GM19025 (cell line): Measurements from ENCODE around the gene KIR3DL3.
"Not testable (repeated sequence)": the region's sequence is repeated elsewhere in the genome, so short reads cannot be mapped to it uniquely, and the experiment has no call there.

Source experiments
- ATAC-seq: cut with Tn5 transposase; IDR thresholded peaks from one replicate; pipeline ENCODE4 v1.9.1; 2021; ENCODE audit warnings: mild to moderate bottlenecking, low read depth, moderate library complexity; ENCODE audit not compliant: unreplicated experiment

Gene KIR3DL3

DNA sequence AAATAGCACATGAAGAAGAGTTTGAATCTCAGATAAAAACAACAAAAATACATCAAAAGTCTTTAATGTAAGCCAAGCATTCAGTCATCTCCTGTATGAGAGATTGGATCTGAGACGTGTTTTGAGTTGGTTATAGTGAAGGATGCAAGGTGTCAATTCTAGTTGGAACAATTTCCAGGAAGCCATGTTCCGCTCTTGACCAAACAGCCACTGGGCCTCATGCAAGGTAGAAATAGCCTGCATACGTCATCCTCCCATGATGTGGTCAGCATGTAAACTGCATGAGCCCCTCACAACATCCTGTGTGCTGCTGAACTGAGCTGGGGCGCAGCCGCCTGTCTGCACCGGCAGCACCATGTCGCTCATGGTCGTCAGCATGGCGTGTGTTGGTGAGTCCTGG lies at the start of gene KIR3DL3:
TSS of gene KIR3DL3 (plus strand) at position 301 of the 400 bp plus-strand sequence. CDS start at position 356, 55 bp downstream.
- no peak for ATAC-seq

DNA sequence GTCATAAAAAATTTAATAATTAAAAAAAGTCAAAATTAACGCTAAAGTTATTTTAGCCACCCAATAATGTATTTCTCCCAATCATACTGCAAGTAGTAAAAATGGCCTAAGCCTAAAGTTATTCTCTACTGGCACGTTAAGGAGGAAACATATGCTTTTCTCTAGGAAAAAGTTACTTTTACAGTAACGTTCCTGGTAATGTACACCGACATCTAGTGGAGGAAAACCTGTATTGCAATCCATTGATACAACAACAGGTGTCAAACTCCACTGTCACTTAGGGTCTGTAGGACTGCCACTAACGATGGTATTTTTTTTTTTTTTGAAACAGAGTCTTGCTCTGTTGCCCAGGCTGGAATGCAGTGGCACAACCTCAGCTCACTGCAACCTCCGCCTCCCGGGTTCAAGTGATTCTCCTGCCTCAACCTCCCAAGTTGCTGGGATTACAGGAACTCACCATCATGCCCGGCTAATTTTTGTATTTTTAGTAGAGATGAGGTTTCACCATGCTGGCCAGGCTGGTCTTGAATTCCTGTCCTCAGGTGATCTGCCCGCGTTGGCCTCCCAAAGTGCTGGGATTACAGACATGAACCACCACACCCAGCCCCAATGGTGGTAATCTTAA lies 47.9 kb upstream of the KIR3DL3 start:
- not testable (repeated sequence) for ATAC-seq

DNA sequence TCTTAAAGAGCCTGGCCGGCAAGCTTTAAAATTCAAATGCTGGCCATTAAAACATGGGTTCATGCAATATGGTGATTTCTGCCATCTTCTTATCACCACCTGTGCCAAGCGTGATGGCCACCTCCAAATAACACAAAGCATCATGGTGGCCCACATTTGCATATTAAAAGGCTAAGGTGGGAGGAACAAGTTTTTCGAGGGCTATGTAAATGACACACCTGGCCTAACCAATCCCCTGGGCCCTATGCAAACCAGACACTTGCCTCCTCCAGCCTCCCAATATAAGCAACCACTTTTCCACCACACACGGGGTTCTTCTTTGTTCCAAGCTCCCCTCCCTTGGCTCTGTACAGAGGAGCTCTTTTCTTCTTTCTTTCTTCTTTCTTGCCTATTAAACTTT lies 47.0 kb upstream of the KIR3DL3 start:
- no peak for ATAC-seq

DNA sequence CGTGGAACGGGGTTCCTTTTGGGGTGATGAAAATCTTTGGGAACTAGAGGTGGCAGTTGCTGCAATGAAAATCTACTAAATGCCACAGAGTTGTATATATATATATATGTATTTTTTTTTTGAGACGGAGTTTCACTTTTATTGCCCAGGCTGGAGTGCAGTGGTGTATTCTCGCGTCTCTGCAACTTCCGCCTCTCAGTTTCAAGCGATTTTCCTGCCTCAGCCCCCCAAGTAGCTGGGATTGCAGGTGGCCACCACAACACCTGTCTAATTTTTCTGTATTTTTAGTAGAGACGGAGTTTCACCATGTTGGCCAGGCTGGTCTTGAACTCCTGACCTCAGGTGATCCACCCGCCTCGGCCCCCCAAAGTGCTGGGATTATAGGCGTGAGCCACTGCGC lies 42.6 kb upstream of the KIR3DL3 start:
- not testable (repeated sequence) for ATAC-seq

DNA sequence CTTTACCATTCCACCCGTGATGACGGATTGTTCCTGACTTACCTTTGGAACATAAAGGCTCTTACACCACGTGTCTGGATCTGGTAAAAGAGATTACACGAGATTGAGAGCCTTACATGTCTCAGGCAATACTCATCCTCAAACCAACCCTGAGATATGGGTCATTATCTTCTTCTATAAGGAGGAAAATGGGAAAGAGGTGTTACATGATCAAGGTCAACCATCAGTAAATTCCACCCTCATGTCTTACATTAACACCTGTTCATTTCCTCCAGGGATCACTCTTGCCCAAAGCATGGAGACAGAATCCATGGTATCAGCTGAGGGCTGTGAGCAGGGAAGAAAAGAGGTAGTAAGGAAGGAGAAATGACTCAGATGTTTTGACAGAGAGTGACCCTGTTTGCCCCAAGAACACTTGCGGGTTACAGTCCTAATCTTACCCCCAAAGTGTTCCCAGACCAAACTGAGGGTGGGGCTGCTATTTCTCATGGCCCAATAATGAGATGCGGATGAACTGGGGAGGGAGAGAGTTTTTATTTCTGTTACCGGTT lies 41.9 kb upstream of the KIR3DL3 start:
- ATAC-seq, result no peak

DNA sequence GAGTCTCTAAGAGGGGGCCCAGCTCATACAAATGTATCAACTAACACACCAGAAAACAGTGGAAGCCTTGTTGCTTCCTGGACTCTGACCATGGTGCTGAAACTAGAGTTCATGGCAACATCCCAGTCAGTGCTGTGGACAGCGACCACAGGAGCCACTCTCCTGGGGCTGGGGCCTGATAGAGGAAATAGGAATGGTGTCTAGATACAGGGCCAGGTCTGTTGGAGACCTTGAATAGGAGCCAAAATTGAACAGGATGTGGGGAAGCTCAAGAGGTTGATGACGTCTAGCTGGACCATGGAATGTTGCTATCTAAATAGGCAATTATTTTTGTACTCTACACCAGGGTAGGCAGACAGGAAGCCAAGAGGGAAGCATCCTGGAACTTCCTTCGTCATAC lies 39.7 kb upstream of the KIR3DL3 start:
- ATAC-seq, result no peak

DNA sequence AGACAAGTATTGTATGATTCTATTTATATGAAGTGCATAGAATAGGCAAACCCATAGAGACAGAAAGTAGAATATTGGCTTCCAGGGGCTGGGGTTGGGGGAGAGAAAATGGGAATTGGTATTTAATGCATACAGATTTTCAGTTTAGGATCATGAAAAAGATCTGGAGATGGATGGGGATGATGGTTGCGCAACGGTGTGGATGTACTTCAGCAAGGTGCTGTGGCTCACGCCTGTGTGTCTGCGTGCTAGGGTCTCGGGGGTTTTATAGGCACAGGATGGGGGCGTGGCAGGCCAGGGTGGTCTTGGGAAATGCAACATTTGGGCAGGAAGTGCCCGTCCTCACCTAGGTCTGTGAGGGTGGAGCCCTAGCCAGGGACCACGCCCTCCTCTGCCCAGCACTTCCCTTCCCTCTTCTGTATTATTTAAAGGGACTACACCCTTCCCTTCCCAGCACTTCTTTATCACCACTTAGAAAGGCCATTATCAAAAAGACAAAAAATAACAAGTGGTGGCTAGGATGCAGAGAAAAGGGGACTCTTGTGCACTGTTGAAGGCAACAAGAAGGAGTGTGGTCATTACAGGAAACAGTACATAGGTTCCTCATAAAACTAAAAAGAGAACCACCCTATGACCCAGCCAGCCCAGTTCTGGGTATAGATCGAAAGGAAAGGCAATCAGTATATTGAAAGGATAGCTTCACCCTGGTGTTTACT lies 32.5 kb upstream of the KIR3DL3 start:
- no peak for ATAC-seq

DNA sequence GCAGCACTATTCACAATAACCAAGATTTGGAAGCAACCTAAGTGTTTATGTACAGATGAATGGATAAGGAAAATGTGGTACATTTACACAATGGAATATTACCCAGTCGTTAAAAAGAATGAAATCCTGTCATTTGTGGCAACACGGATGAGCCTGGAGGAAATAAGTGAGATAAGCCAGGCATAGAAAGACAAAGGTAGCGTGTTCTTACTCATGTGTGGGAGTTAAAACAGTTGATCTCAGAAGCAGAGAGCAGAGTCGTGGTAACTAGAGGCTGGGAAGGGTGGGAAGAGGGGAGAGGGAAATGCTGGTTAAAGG lies 32.0 kb upstream of the KIR3DL3 start:
- no peak for ATAC-seq

DNA sequence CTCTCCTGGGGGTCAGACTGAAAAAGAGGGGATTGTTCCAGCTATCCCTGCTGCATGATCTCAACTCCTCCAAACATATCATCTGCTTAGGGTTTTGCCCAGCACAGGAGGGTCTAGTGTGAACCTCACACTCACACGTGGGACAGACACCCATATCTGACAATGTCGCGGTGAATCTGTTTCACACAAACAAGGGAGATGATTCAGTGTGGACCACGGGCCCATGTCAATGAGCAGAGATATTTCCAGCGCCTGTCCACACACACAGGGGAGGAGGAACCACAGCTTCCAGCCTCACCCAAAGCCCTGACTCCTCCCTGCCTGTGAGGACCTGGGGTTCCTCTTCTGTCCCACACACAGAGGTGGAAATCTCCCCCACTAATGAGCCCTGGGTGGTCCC lies 29.6 kb upstream of the KIR3DL3 start:
- no peak for ATAC-seq

DNA sequence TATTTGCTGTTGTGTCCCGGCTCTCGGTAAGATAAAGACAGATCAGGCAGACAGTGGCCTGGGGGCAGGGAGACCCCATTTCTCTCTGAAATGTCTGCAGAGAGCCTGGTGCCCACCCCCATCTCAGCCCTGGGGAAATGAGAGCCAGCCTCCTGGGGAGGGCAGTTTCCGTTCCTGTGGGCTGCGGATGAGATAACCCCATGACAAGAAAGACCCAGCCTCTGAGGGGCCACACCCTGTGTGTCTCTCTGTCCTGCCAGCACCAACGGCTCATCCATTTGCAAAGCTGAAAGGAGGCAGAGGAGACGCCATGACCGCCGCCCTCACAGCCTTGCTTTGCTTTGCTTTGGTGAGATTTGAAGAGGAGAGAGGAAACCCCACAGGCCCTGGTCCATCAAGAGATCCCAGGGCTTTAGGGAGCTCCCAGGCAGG lies 28.1 kb upstream of the KIR3DL3 start:
- no peak for ATAC-seq

DNA sequence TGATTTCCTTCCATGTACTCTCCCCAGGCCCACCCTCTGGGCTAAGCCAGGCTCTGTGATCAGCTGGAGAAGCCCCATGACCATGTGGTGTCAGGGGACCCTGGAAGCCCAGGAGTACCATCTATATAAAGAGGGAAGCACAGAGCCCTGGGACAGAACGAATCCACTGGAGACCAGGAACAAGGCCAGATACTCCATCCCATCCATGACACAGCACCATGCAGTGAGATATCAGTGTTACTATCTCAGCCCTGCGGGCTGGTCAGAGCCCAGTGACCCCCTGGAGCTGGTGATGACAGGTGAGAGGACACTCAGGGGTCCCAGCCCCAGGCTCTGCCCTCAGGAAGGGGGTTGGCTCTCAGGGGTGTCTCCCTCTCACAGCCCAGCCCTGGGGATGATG lies 27.5 kb upstream of the KIR3DL3 start:
- no peak for ATAC-seq

DNA sequence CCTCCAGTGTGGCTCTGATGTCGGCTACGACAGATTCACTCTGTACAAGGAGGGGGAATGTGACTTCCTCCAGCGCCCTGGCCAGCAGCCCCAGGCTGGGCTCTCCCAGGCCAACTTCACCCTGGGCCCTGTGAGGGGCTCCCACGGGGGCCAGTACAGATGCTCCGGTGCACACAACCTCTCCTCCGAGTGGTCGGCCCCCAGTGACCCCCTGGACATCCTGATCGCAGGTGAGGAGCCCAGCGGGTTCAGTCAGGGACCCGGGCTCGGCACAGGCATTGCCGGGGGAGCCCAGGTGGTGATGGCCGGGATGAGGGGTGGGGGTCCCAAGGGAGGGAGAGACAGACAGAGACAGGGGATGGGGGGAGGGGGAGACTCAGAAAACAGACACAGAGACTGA lies 26.5 kb upstream of the KIR3DL3 start:
- ATAC-seq, result not testable (repeated sequence)

DNA sequence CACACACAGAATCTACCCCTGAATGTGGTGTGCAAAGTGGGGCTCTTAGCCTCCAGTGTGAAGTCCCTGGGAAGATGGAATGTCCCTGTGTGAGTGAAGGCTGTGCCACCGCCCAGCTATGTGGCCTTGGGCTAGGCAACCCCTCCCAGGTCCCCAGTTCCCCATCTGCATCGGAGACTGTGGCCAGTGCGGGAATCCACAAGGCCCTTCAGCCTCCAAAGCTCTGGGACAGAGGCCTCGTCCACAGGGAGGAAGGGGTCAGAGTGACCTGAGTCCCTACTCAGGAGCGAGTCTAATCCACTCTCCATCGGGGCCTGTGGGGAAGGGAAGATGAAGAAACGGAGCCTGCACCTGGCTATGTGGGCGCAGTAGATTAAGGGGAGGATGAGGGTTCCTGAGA lies 19.3 kb upstream of the KIR3DL3 start:
- no peak for ATAC-seq

DNA sequence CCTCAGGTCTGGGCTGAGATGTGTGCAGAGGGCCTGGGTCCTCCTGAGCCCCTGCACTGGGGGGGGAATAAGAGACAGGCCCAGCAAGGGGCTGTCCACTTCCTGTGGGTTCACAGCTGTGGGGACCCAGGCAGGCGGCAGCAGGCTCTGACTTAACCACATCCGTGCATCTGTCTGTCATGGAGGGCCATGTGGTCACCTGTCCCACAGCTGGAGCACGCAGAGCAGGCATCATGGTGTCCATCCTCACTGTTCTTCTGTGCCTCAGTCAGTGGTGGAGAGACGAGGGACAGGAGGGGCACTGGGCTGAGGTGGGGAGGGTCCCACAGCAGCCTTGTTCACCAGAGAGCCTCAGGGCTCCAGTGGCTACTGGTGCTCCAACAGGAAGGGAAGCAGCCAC lies 16.3 kb upstream of the KIR3DL3 start:
- ATAC-seq, result no peak

DNA sequence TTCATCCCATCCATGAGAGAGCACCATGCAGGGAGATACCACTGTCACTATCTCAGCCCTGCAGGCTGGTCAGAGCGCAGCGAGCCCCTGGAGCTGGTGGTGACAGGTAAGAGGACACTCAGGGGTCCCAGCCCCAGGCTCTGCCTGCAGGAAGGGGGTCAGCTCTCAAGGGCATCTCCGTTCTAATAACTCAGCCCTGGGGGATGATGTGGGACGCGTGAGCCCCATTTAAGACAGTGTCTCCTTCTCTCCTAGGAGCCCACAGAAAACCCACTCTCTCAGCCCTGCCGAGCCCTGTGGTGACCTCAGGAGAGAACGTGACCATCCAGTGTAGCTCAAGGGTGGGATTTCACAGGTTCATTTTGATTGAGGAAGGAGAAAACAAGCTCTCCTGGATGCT lies 15.5 kb upstream of the KIR3DL3 start:
- no peak for ATAC-seq

DNA sequence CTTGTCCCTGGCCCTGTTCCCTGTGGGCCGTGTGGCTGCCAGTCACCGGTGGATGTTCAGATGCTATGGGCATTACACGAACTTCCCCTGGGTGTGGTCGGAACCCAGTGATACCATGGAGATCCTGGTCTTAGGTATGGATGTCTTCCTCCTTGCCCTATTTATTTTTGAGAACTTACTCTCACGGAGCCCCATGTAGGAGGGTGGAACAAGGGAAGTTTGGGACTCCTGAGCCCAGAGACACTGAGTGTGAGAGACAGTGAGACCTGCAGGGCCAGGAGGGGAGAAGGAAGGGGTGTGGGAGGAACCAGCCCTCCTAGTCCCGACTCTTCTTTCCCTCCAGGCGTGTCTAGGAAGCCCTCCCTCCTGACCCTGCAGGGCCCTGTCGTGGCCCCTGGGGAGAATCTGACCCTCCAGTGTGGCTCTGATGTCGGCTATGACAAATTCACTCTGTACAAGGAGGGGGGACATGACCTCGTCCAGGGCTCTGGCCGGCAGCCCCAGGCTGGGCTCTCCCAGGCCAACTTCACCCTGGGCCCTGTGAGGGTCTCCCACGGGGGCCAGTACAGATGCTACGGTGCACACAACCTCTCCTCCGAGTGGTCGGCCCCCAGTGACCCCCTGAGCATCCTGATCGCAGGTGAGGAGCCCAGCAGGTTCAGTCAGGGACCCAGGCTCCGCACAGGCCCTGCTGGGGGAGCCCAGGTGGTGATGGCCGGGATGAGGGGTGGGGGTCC lies 14.9 kb upstream of the KIR3DL3 start:
- no peak for ATAC-seq

DNA sequence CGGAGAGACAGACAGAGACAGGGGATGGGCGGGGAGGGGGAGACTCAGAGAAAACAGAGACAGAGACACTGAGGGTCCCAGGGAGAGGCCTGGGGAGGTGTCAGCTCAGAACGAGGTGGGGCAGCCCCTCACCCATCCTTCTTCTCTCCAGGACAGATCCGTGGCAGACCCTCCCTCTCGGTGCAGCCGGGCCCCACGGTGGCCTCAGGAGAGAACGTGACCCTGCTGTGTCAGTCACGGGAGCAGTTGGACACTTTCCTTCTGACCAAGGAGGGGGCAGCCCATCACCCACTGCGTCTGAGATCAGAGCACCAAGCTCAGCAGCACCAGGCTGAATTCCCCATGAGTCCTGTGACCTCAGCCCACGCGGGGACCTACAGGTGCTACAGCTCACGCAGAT lies 14.3 kb upstream of the KIR3DL3 start:
- ATAC-seq, result not testable (repeated sequence)

DNA sequence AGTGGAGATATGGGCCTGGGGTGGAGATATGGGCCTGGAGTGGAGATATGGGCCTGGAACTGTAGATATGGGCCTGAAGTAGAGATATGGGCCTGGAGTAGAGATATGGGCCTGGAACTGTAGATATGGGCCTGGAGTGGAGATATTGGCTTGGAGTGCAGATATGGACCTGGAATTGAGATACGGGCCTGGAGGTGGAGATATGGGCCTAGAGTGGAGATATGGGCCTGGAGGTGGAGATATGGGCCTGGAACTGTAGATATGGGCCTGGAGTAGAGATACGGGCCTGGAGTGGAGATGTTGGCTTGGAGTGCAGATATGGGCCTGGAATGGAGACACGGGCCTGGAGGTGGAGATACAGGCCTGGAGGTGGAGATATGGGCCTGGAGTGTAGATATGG lies 402 bp downstream of the KIR3DL3 start:
- no peak for ATAC-seq

DNA sequence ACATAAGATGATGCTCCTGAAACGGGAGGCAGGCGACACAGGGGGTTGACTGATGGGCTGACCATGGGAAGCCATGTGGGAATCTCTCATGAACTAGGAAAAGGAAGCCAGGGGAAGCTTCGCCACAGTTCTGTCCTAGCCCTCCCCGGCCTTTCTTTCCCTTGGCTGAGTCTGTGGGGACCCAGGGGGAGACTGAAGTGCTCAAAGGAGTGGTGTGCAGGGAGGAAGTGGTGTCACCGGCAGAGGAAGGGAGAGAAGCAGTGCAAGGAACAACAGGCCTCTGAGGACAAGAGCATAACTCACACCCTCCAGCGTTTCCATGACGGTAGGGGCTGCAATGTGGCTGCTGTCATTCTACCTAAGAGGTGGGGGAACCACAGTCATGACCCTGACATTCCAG lies 1.1 kb downstream of the KIR3DL3 start:
- ATAC-seq, result no peak

DNA sequence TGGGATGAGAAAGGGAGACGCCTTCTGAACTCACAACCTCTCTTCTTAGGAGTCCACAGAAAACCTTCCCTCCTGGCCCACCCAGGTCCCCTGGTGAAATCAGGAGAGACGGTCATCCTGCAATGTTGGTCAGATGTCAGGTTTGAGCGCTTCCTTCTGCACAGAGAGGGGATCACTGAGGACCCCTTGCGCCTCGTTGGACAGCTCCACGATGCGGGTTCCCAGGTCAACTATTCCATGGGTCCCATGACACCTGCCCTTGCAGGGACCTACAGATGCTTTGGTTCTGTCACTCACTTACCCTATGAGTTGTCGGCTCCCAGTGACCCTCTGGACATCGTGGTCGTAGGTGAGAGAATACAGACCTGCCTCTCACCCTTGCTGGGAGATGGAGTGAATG lies 3.3 kb downstream of the KIR3DL3 start:
- no peak for ATAC-seq

DNA sequence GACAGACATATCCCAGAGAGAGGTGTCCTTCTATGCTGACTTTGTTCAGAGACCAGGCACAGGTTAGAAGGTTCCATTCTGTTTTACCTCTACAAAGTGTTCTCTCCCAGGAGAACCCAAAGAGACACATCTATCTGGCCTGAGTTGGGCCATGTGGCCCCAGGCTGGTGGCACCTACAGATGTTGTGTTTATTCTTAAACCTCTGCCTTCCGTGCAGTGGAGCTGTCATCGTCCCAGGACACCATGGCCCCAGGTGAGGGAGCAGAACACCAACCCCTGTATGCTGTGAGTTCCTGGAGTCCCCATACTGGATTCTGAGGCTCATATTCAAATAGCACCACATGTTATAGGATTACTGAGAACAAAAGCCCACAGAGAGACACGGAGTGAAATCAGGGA lies 3.9 kb downstream of the KIR3DL3 start:
- no peak for ATAC-seq
